ENCODE data around the gene SV2C. TPM values are rescaled to one million over a fixed set of nuclear protein-coding genes. Genes with fewer than 3 reads are reported as not detected.

Gene SV2C
- total RNA-seq, 1 donor from 2014 or later, result not detected

- no peak for DNase-seq (ENCODE audit: low read depth)
- H3K4me3 ChIP-seq (ENCODE audit: low read depth, low read length), result no peak overlapping the region
- H3K36me3 ChIP-seq (ENCODE audit: control insufficient read depth, insufficient read depth, low read length), result no peaks in the 10 kb centered on the region
- H3K27me3 ChIP-seq (ENCODE audit: control insufficient read depth, insufficient read depth, low read length), result no peaks in the 10 kb centered on the region
- no peak for FAIRE-seq
- TF ChIP-seq CTCF (IDR thresholded peaks at IDR 0.05; ENCODE audit: insufficient read depth, low read length, severe bottlenecking), result no peak
Measured at GRCh38 chr5:76383126-76383832, 300.1 kb downstream of the SV2C start.

GRCh38 chr5:76384189-76384588 is 301.0 kb downstream of the SV2C start:
- H3K36me3 ChIP-seq (ENCODE audit: control insufficient read depth, insufficient read depth, low read length), result no peaks in the 10 kb centered on the region
- no peak for FAIRE-seq
- no peaks in the 10 kb centered on the region for H3K27me3 ChIP-seq (ENCODE audit: control insufficient read depth, insufficient read depth, low read length)
- TF ChIP-seq CTCF (IDR thresholded peaks at IDR 0.05; ENCODE audit: insufficient read depth, low read length, severe bottlenecking), result no peak
- DNase-seq (ENCODE audit: low read depth), result no peak
- no peak overlapping the region for H3K4me3 ChIP-seq (ENCODE audit: low read depth, low read length)

GRCh38 chr5:76384705-76385104 is 301.5 kb downstream of the SV2C start:
- Histone ChIP-seq H3K36me3 (ENCODE audit: control insufficient read depth, insufficient read depth, low read length) (no peaks in the 10 kb centered on the region), H3K4me3 (ENCODE audit: low read depth, low read length) (no peak overlapping the region), H3K27me3 (ENCODE audit: control insufficient read depth, insufficient read depth, low read length) (no peaks in the 10 kb centered on the region)
- DNase-seq (ENCODE audit: low read depth) (no peak), FAIRE-seq (no peak)
- TF ChIP-seq CTCF (IDR thresholded peaks at IDR 0.05; ENCODE audit: insufficient read depth, low read length, severe bottlenecking), result no peak

- Histone ChIP-seq H3K27me3 (ENCODE audit: control insufficient read depth, insufficient read depth, low read length) (no peaks in the 10 kb centered on the region), H3K36me3 (ENCODE audit: control insufficient read depth, insufficient read depth, low read length) (no peaks in the 10 kb centered on the region), H3K4me3 (ENCODE audit: low read depth, low read length) (no peak overlapping the region)
- DNase-seq (ENCODE audit: low read depth) (no peak), FAIRE-seq (no peak)
- TF ChIP-seq CTCF (IDR thresholded peaks at IDR 0.05; ENCODE audit: insufficient read depth, low read length, severe bottlenecking), result no peak
Measured at GRCh38 chr5:76385540-76385939, 302.4 kb downstream of the SV2C start.

- no peak for TF ChIP-seq CTCF (IDR thresholded peaks at IDR 0.05; ENCODE audit: insufficient read depth, low read length, severe bottlenecking)
- no peak for DNase-seq (ENCODE audit: low read depth)
- H3K27me3 ChIP-seq (ENCODE audit: control insufficient read depth, insufficient read depth, low read length), result no peaks in the 10 kb centered on the region
- FAIRE-seq, result no peak
- no peaks in the 10 kb centered on the region for H3K36me3 ChIP-seq (ENCODE audit: control insufficient read depth, insufficient read depth, low read length)
- H3K4me3 ChIP-seq (ENCODE audit: low read depth, low read length), result no peak overlapping the region
Measured at GRCh38 chr5:76386360-76386759, 303.2 kb downstream of the SV2C start.

DNA sequence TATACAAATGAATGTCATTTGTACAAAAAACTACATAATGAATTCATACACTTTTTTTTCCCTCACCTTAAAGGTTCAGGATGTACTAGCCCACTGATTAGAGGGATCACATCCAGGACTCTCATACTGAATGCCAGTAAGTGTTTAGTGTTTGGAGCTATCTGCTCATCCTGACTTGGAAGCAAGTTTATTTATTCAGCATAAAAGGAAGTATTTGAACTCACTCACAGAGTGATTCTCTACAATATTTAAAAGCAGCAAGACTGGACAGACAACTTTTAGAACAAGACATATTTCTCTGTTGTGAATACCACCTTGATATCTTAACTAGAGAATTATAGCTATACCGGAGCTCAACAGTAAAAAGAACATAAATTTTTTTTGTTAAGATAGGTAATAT is 305.1 kb downstream of the SV2C start:
- Histone ChIP-seq H3K36me3 (ENCODE audit: control insufficient read depth, insufficient read depth, low read length) (no peaks in the 10 kb centered on the region), H3K27me3 (ENCODE audit: control insufficient read depth, insufficient read depth, low read length) (no peaks in the 10 kb centered on the region), H3K4me3 (ENCODE audit: low read depth, low read length) (no peak overlapping the region)
- FAIRE-seq (no peak), DNase-seq (ENCODE audit: low read depth) (peak; percentile 12)
- TF ChIP-seq CTCF (IDR thresholded peaks at IDR 0.05; ENCODE audit: insufficient read depth, low read length, severe bottlenecking), result no peak

Data from bronchial epithelial cell (primary cell).